DOHH2 (cell line): ENCODE measurements around the gene AK8.

ENCODE experiments used
- H3F3A ChIP-seq: fragments of 200-600 bp; sonication (generic), shearing (Covaris generic); 2 replicates; pipeline ENCODE4 v1.6.0; 2016; ENCODE audit warnings: antibody characterized with exemption, mild to moderate bottlenecking; ENCODE audit not compliant: control insufficient read depth, insufficient read depth
- H3K27ac ChIP-seq: fragments of 200-600 bp; sonication (generic); 2 replicates; pipeline ENCODE4 v1.5.1; 2014; ENCODE audit warnings: low read depth, mild to moderate bottlenecking, low read length, moderate library complexity
- H3K27me3 ChIP-seq: fragments of 200-600 bp; sonication (generic); 2 replicates; pipeline ENCODE4 v1.6.1; 2014; ENCODE audit warnings: mild to moderate bottlenecking, low read length, mixed read lengths; ENCODE audit not compliant: control insufficient read depth
- H3K36me3 ChIP-seq: fragments of 200-600 bp; sonication (generic); 2 replicates; pipeline ENCODE4 v1.6.1; 2014; ENCODE audit warnings: mild to moderate bottlenecking, low read length, moderate library complexity, mixed read lengths; ENCODE audit not compliant: control insufficient read depth
- H3K4me1 ChIP-seq: fragments of 200-600 bp; sonication (generic); 2 replicates; pipeline ENCODE4 v1.6.1; 2014; ENCODE audit warnings: mild to moderate bottlenecking, low read length, mixed read lengths; ENCODE audit not compliant: control insufficient read depth
- H3K4me2 ChIP-seq: fragments of 200-600 bp; sonication (generic); 2 replicates; pipeline ENCODE4 v1.6.0; 2014; ENCODE audit warnings: mild to moderate bottlenecking, low read length, moderate library complexity
- H3K4me3 ChIP-seq: fragments of 200-600 bp; sonication (generic); 2 replicates; pipeline ENCODE4 v1.5.1; 2014; ENCODE audit warnings: mild to moderate bottlenecking, low read length, mixed read lengths
- H3K79me2 ChIP-seq: fragments of 200-600 bp; sonication (generic); 2 replicates; pipeline ENCODE4 v1.6.1; 2014; ENCODE audit warnings: mild to moderate bottlenecking, low read length, mixed read lengths; ENCODE audit not compliant: control insufficient read depth
- H3K9me2 ChIP-seq: fragments of 200-600 bp; sonication (generic); replicated peaks from 2 replicates; pipeline ENCODE4 v1.6.1; 2014; ENCODE audit warnings: mild to moderate bottlenecking, low read length, mixed read lengths; ENCODE audit not compliant: control insufficient read depth
- H3K9me3 ChIP-seq: fragments of 200-600 bp; sonication (generic); 2 replicates; pipeline ENCODE4 v1.6.1; 2014; ENCODE audit warnings: antibody characterized with exemption, low read length, mixed read lengths; ENCODE audit not compliant: control insufficient read depth, insufficient read depth
- H4K20me1 ChIP-seq: fragments of 200-600 bp; sonication (generic); 2 replicates; pipeline ENCODE4 v1.6.0; 2014; ENCODE audit warnings: low read depth, mild to moderate bottlenecking, antibody characterized with exemption, low read length, moderate library complexity; ENCODE audit not compliant: control insufficient read depth, insufficient read depth
- EZH2phosphoT487 ChIP-seq: fragments of 200-600 bp; sonication (generic); IDR thresholded peaks from 2 replicates; pipeline ENCODE4 v1.6.1; 2017; ENCODE audit warnings: borderline replicate concordance, mild to moderate bottlenecking, antibody characterized with exemption, low read length, moderate library complexity, mixed read lengths
- TF ChIP-seq, protein P1 (sequence below): fragments of 200-600 bp; sonication (generic); IDR thresholded peaks from one replicate; pipeline ENCODE4 v1.5.1; 2014; ENCODE audit warnings: antibody characterized with exemption, mild to moderate bottlenecking, low read depth, low read length; ENCODE audit not compliant: poor library complexity, severe bottlenecking

The AK8 gene

DNA sequence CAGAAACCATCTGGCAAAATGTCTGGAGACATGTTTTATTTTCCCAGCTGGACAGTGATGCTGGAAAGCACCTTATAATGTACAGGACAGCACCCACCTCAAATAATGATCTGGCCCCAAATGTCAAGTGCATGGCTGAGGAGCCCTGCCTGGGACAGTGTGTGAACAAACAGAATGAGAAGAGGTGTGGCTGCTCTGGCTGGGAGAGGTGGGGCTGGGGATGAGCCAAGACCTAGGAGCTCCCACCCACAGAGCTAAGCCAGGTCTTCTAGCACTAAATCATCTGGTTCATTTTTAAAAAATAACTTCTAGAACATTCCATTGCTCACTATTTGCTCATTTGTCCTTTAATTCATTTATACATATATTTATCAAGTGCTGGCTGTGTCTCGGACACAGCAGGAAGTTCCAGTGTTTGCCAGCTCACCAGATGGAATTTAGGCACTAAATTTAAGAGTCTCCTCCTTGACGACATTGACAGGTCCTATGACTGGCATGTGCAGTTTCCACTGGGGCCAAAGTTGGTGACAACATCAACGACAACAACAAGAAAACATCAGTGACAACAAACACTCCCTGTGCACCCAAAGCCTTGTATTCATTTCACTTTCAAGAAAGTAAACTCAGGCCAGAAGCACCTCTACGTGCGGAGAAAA is 148.7 kb downstream of the AK8 start:
- H3F3A ChIP-seq = no peaks in the 10 kb centered on the region
- no peaks in the 10 kb centered on the region for H3K9me3 ChIP-seq
- H3K79me2 ChIP-seq = no peaks in the 10 kb centered on the region
- no peaks in the 10 kb centered on the region for H3K9me2 ChIP-seq
- H3K27ac ChIP-seq = no peak overlapping the region
- TF ChIP-seq, protein P1, sequence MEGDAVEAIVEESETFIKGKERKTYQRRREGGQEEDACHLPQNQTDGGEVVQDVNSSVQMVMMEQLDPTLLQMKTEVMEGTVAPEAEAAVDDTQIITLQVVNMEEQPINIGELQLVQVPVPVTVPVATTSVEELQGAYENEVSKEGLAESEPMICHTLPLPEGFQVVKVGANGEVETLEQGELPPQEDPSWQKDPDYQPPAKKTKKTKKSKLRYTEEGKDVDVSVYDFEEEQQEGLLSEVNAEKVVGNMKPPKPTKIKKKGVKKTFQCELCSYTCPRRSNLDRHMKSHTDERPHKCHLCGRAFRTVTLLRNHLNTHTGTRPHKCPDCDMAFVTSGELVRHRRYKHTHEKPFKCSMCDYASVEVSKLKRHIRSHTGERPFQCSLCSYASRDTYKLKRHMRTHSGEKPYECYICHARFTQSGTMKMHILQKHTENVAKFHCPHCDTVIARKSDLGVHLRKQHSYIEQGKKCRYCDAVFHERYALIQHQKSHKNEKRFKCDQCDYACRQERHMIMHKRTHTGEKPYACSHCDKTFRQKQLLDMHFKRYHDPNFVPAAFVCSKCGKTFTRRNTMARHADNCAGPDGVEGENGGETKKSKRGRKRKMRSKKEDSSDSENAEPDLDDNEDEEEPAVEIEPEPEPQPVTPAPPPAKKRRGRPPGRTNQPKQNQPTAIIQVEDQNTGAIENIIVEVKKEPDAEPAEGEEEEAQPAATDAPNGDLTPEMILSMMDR = no peak
- no peak for TF ChIP-seq EZH2phosphoT487
- no peaks in the 10 kb centered on the region for H4K20me1 ChIP-seq
- H3K27me3 ChIP-seq = peaks cover 18% of the 10 kb centered on the region
- no peak overlapping the region for H3K4me2 ChIP-seq
- H3K4me3 ChIP-seq = no peak overlapping the region
- H3K36me3 ChIP-seq = no peaks in the 10 kb centered on the region
- no peaks in the 10 kb centered on the region for H3K4me1 ChIP-seq

DNA sequence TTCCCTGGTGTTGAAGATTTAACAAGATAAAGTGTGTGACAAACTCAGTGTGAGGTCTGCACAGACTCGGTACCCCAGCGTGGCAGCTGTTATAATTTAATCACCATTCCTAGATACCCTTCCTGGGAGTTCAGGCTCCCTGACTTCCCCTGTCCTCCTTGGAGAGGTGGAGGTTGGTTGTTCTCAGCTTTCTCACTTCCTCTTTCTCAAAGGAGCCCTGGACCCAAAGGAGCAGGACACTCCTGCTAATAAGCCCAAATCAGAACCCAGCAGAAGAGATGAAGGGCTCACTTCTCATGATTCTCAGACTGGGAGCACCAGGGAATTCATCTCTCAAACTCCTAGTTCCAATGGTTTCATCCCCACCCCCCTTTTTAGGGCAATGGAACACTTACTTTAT is 149.6 kb downstream of the AK8 start:
- Histone ChIP-seq H3K9me2 (no peaks in the 10 kb centered on the region), H4K20me1 (no peaks in the 10 kb centered on the region), H3K79me2 (no peaks in the 10 kb centered on the region), H3K4me1 (no peaks in the 10 kb centered on the region), H3K9me3 (no peaks in the 10 kb centered on the region), H3K4me3 (no peak overlapping the region), H3K27ac (no peak overlapping the region), H3K4me2 (no peak overlapping the region), H3K36me3 (no peaks in the 10 kb centered on the region), H3K27me3 (peaks cover 18% of the 10 kb centered on the region), H3F3A (no peaks in the 10 kb centered on the region)
- no peak for TF ChIP-seq EZH2phosphoT487
- TF ChIP-seq, protein P1 = no peak

DNA sequence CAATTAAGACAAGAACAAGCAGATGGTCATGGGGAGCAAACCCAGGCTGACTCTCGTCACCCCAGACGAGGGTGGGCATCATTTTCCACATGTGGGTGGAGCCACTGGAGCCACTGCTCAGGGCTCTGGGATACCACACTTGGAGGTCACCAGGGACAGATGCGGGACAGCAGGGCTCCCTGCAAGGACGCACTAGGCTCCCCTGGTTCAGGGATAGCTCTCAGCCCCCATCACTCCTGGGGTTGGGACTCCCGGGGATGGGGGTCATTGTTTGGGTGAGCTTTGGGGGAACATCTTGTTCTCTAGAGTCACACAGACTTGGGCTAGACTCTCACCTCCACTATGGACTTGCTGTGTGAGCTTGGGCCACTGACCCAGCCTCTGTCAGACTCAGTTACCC is 150.0 kb downstream of the AK8 start:
- no peak overlapping the region for H3K27ac ChIP-seq
- no peaks in the 10 kb centered on the region for H3K9me3 ChIP-seq
- no peaks in the 10 kb centered on the region for H3F3A ChIP-seq
- no peaks in the 10 kb centered on the region for H3K9me2 ChIP-seq
- no peaks in the 10 kb centered on the region for H4K20me1 ChIP-seq
- TF ChIP-seq, protein P1 = no peak
- no peak for TF ChIP-seq EZH2phosphoT487
- H3K79me2 ChIP-seq = no peaks in the 10 kb centered on the region
- H3K4me3 ChIP-seq = no peak overlapping the region
- no peaks in the 10 kb centered on the region for H3K4me1 ChIP-seq
- peaks cover 18% of the 10 kb centered on the region for H3K27me3 ChIP-seq
- no peaks in the 10 kb centered on the region for H3K36me3 ChIP-seq
- no peak overlapping the region for H3K4me2 ChIP-seq
